Suppressor macrophage (primary cell): ENCODE measurements around the gene TRIP4.
"Not testable (repeated sequence)": the region's sequence is repeated elsewhere in the genome, so short reads cannot be mapped to it uniquely, and the experiment has no call there.

ENCODE experiments used
- DNase-seq, 4 experiments: peaks; one replicate each; pipeline ENCODE4 v3.0.0-alpha.2; 2020 to 2022
- total RNA-seq, 17 experiments: gene quantifications; one replicate each; lab custom pipeline; 2026; ENCODE audit warnings: mixed read lengths in 6 of 17, inconsistent platforms in 3 of 17; lab: John Stamatoyannopoulos, UW

Gene TRIP4
- 18.9 to 72.2 (median 24.8) reads per million in 17 experiments for total RNA-seq

DNA sequence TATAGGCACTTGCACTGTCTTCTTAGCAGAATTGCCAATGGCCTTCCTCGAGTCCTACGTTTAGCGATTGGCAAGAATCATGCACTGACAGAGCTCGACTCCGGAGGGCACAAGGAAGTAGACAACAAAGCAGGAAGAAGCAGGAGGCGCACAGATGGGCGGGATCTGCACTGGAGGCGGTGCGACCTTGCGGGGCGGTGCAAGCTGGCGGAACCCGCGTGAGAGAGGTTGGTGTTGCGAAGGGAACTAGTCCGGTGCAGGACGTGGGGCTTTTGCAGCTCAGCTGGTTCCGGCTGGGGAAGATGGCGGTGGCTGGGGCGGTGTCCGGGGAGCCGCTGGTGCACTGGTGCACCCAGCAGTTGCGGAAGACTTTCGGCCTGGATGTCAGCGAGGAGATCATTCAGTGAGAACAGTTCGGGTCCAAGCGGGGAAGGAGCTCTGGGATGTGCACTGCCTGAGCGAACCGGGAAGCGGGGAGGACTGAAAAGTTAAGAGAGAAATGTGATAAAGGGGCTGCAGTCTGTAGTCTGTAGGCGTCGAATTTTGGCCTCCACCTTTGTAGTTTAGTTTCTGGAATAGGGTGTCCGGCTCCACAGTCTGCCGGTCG lies at the start of gene TRIP4:
Gene TRIP4, plus strand, starts transcription at position 275 of the 607 bp plus-strand sequence. Its CDS starts 28 bp downstream, at position 303.
- DNase-seq: peak; percentile 97 to 99 (median 98)

- DNase-seq: no peak
Observed at GRCh38 chr15:64340355-64340754, 47.3 kb upstream of the TRIP4 start.

GRCh38 chr15:64341961-64342360 lies 45.7 kb upstream of the TRIP4 start:
- no peak for DNase-seq

GRCh38 chr15:64343222-64343621 lies 44.4 kb upstream of the TRIP4 start:
- DNase-seq: no peak

- DNase-seq: no peak
Observed at GRCh38 chr15:64343841-64344240, 43.8 kb upstream of the TRIP4 start.

- DNase-seq: no peak
Observed at GRCh38 chr15:64344651-64345294, 42.9 kb upstream of the TRIP4 start.

DNA sequence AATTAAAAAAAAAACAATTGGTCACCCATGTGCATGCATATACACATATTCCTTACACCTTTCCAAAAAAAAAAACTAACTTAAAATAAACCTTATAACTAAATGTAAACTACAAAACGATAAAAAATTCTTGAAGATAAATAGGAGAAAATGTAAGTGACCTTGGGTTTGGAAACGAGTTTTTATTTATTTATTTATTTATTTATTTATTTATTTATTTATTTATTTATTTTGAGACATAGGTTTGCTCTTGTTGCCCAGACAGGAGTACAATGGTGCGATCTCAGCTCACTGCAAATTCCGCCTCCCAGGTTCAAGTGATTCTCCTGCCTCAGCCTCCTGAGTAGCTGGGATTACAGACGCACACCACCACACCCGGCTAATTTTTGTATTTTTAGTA lies 41.4 kb upstream of the TRIP4 start:
- DNase-seq: not testable (repeated sequence)

- DNase-seq: no peak
Observed at GRCh38 chr15:64348455-64348854, 39.2 kb upstream of the TRIP4 start.

- no peak for DNase-seq
Observed at GRCh38 chr15:64349375-64349774, 38.3 kb upstream of the TRIP4 start.

DNA sequence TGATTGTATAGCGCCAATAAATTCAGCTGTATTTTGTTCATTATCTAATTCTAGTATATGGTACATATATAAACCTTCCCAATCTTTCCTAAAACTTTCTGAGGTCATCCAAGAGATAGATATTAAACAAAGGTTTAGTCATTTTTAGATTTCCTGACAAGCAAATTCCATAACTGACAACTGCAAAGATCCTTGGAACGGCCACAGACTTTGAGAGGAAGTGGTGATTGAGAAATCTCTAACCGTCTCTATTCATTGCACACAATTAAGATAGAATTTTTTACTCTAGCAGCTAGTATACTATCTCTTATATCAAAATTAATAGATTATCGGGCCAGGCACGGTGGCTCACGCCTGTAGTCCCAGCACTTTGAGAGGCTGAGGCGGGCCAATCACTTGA lies 36.4 kb upstream of the TRIP4 start:
- DNase-seq: peak in 1 of 4 experiments; percentile 19

DNA sequence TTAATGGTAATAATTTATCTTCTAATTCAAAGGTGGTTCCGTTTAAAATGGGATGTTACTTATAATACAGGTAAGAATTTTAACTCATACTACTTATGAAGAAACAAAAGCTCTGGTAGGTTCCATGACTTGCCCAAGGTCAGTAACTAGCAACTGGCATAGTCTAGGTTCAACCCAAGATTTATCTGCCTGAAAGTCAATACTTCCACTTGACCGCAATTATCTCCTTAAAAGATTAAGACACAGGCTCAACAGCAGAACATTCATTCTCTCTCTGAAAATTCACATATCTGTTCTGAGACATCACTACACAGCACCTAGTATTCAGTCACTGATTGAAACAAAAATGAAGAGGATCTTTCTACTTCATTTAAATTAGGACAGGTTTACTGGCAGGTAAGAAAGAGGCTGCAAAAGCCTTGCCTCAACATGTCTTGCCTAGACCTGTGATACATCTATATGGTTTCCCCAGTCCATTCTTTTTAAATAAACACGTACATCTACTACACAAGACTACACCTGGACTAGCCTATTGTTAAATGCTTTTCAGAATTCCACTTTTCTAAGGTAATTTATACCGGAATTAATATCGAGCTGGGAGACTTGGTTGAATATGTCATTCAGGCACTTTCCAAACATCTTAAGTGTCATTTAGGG lies 32.8 kb upstream of the TRIP4 start:
- no peak for DNase-seq

GRCh38 chr15:64355348-64355943 lies 32.2 kb upstream of the TRIP4 start:
- DNase-seq: peak; percentile 11 to 54 (median 50)

- peak; percentile 97 to 99 (median 98) for DNase-seq
Observed at GRCh38 chr15:64355944-64356709, 31.5 kb upstream of the TRIP4 start, which contains the start of gene CSNK1G1. Gene CSNK1G1, minus strand, starts transcription at chr15:64356173. Its CDS starts 55,674 bp downstream, at chr15:64300499.

DNA sequence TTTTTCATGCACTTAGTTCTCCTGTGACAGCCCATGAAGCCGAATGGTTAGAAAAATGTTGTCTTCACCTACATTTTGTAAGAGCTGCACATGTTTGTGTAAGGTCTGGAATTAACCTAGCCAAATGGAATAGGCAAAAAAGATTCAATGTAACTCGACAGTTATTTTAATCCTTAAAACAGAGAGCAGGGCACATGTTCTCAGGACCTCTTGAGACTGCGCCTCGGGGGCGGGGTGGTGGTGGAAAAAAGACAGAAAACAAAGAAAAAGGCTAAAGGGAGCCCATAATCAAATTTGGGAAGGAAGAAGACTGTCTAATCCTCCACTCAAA lies 31.0 kb upstream of the TRIP4 start:
- peak in 1 of 4 experiments; percentile 6 for DNase-seq

DNA sequence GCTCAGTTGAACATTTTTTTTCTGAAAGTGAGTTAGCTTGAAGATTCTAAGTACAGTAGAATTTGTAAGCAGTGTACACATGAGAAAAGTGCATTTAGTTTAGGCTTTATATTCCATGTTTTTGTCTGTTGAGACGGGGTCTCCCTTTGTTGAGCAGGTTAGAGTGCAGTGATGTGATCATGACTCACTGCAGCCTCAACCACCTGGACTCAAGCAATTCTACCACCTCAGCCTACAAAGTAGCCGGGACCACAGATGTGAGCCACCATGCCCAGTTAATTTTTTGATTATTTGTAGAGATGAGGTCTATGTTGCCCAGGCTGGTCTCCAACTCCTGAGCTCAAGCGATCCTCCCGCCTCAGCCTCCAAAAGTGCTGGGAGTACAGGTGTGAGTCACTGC lies 26.4 kb upstream of the TRIP4 start:
- DNase-seq: no peak

GRCh38 chr15:64369078-64369607 lies 18.5 kb upstream of the TRIP4 start:
- no peak for DNase-seq

DNA sequence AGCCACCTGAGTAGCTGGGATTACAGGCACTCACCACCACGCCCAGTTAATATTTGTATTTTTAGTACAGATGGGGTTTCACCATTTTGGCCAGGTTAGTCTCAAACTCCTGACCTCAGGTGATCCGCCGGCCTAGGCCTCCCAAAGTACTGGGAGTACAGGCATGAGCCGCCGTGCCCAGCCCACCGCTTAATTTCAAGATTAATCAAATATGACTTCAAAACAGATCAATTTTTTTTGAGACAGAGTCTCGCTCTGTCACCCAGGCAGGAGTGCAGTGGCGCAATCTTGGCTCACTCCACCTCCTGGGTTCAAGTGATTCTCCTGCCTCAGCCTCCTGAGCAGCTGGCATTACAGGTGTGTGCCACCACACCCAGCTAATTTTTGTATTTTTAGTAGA lies 16.3 kb upstream of the TRIP4 start:
- DNase-seq: not testable (repeated sequence)

GRCh38 chr15:64373360-64373759 lies 14.3 kb upstream of the TRIP4 start:
- no peak for DNase-seq

DNA sequence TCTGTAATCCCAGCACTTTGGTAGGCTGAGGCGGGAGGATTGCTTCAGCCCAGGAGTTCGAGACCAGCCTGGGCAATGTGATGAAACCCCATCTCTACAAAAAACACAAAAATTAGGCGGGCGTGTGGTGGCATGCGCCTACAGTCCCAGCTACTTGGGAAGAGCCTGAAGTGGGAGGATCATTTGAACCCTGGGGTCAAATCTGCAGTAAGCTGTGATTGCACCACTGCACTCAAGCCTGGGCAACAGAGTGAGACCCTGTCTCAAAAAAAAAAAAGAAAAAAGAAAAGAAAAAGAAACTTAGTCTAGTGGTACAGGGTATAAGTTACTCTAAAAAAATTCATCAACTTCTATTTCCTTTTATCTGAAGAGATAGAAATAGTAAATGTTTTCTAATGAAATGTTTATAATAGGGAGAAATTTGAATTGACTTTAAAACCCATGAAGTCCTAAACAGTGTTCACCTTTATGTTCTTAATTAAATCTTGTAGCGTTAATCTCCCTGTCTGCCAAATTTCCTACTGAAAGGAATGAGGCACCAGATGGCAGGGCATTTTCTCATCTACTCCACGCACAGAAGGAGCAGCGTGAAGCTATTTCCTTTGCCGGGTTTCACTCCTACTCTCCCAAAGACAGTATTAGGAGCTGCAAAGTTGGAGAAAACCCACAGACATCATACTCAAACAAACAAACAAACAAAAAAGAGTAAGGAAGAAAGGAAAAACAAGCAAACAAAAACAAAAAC lies 8.2 kb upstream of the TRIP4 start:
- DNase-seq: no peak

DNA sequence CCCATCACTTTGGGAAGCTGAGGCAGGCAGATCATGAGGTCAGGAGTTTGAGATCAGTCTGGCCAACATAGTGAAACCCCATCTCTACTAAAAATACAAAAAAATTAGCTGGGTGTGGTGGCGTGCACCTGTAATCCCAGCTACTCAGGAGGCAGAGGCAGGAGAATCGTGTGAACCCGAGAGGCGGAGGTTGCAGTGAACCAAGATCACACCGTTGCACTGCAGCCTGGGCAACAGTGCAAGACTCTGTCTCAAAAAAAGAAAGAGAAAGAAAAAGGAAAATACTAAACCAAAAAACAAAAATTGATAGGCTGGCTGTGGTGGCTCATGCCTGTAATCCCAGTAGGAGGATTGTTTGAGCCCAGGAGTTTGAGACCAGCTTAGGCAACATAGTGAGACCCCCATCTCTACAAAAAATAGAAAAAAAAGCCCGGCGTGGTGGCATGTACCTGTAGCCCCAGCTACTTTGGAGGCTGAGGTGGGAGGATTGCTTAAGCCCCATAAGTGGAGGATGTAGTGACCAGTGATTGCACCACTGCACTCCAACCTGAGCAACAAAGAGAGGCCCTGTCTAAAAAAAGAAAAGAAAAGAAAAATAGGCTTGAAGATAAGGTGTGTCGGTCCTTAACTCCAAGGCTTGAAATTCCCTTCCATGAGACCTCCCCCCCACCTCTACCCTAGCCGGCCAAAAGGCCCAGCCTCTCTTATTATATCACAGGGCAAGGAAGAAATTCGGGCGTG lies 7.3 kb upstream of the TRIP4 start:
- not testable (repeated sequence) for DNase-seq
